ENCODE results near the gene TGFBI.

Gene TGFBI

DNA sequence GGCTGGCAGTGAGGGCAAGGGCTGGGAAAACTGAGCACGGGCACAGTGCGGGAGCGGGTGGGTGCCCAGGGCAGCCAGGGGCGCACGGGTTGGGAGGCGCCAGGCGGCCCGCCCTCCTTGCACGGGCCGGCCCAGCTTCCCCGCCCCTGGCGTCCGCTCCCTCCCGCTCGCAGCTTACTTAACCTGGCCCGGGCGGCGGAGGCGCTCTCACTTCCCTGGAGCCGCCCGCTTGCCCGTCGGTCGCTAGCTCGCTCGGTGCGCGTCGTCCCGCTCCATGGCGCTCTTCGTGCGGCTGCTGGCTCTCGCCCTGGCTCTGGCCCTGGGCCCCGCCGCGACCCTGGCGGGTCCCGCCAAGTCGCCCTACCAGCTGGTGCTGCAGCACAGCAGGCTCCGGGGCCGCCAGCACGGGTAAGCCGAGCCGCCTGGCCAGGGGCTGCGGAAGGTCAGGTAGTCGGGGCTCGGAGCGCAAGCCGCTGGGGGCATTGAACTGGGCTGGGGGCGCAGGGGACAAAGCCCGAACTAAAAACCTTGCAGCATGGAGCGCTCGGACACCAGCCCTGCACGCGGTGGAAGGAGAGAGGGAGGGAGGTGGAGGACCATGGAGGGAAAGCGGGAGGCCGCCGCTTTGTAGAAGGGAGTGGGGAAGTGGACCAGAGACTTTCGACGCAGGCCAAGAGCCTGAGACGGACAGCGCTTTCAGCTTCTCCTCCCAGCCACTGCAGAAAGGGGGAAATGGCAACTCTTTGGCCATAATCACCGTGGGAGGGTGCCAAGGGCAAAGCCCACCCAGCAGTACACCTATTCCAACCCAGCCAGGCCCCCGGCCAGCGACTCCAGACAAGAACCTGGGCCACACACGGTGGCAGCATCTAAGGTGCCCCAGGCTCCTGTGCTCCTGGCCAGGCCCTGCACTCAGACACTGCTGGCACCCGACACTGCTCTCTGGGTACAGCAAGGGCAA lies at the start of gene TGFBI:
Gene TGFBI, plus strand, starts transcription at position 207 of the 961 bp plus-strand sequence. Its CDS starts 68 bp downstream, at position 275.
- DNase-seq (ENCODE audit: low read depth) = no peak

DNA sequence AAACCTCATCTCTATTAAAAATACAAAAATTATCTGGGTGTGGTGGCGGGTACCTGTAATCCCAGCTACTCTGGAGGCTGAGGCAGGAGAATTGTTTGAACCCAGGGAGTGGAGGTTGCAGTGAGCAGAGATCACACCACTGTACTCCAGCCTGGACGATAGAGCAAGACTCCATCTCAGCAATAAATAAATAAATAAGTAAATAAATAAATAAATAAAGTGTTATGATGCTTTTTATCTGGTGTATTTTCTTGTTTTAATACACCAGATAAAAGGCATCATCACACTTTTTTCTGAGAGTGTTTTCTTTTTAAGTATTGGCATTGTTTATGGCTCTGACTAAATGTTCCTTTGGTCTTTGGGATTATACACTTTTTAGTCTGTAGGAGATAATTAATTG lies 49.8 kb upstream of the TGFBI start:
- no peak for DNase-seq (ENCODE audit: low read depth)

DNA sequence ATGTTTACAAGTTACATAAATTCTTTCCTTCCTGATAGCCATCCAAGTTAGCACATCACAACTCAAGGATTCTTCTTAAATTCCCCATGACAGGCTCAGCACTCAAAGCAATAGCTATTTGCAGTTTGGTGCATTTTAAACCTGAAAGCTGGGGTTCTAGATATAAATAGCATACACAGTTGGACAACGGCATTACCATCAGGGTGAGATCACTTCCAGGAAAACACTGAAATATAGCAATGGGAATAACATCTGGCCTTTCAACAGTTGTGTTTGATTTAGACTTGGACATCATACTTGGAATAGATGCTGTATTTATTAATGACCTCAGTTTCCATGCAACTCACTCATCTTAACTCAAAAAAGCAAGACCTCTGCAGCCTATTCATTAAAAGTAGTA lies 49.3 kb upstream of the TGFBI start:
- no peak for DNase-seq (ENCODE audit: low read depth)

DNA sequence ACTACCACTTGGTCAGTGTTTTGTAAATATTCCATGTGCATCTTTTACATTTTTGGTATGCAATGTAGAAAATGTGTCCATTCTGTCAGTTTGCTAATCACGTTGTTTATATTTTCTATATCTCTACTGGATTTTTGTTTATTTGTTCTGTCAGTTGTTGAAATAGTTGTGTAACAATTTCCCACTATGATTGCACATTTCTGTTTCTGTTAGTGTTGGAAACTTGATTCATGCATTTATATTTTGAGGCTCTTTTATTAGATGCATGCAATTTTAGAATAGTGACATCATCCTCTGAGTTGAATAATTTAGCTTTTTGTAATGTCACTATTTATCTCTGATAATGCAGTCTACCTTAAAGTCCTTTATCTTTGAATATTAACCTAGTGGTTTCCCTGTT lies 48.2 kb upstream of the TGFBI start:
- no peak for DNase-seq (ENCODE audit: low read depth)

DNA sequence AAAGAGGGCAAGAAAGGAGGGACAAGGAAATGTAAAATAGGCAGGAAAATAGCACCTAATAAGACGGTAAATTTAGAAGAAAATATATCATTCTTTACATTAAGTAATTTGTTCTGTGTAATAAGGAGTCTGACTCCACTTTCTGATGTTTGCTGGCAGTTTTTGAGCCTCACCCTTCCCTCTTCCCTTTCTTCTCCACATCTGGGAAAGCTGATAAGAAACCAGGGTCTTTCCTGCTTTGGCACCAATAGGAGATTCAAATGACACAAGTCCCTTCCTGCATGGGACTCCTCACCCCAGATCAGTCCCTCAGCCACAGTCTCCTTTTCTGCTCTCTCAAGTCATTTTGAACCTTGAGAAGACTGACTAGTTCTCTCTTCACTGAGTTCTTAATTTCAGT lies 42.8 kb upstream of the TGFBI start:
- DNase-seq (ENCODE audit: low read depth) = no peak

DNA sequence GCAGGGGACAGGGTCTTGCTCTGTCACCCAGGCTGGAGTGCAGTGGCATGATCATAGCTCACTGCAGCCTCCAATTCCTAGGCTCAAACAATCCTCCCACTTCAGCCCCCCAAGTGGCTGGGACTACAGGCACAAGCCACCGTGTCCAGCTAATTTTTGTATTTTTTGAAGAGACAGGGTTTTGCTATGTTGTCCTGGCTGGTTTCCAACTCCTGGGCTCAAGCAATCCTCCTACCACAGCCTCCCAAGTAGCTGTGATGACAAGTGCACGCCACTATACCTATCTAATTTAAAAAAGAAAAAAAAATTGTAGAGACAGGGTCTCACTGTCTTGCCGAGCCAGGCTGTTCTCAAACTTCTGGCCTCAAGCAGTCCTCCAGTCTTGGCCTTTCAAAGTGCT lies 42.4 kb upstream of the TGFBI start:
- no peak for DNase-seq (ENCODE audit: low read depth)

DNA sequence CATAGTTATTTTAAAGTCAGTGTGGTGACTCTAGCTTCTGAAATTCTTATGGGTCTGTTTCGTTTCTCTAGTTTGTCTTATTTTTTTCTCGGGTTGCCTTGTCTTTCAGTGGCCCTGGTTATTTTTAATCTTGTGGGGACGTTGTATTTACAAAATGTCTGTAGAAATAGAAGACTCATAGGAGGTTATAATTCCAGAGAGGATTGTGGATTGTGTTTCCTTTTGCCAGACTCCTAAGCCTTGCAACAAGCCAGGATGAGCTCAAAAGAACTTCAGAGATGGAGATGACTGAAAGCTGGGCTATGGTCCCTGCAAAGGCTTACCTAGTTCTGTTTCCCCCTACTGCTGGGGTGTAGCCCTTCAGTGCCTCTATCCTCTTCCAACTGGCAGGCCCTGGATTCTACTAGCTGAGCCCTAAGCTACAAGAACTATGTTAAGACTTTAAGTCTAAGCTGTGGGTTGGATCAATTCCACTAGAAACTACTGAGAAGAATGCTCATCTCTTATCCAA lies 41.8 kb upstream of the TGFBI start:
- DNase-seq (ENCODE audit: low read depth) = no peak

DNA sequence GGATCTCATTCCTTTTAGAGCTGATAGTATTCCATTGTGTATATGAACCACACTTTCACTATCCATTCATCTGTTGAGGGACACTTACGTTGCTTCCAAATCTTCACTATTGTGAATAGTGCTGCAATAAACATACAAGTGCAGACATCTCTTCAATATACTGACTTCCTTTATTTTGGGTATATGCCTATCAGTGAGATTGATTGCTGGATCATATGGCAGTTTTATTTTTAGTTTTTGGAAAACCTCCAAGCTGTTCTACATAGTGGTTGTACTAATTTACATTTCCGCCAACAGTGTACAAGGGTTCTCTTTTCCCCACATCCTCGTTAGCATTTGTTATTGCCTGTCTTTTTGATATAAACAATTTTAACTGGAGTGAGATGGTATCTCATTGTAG lies 40.2 kb upstream of the TGFBI start:
- DNase-seq (ENCODE audit: low read depth) = no peak

DNA sequence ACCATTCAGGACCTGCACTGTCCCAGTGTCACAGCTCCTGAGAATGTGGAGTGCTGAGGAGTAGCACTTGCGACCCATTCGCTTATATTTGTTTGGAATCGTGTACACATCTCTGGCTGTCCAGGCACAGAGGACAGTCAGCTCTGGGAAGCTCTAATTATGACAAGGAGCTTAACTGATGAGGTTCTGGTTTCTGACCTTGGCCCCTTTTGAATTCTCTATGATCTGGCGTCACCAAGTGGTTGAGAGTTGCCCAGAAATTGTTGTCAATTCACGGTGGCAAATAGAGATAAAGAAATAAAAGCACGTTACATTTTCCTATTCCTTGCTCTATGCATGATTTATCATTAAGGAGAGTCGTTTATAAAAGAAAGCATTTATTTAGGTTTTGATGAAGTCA lies 39.1 kb upstream of the TGFBI start:
- no peak for DNase-seq (ENCODE audit: low read depth)

DNA sequence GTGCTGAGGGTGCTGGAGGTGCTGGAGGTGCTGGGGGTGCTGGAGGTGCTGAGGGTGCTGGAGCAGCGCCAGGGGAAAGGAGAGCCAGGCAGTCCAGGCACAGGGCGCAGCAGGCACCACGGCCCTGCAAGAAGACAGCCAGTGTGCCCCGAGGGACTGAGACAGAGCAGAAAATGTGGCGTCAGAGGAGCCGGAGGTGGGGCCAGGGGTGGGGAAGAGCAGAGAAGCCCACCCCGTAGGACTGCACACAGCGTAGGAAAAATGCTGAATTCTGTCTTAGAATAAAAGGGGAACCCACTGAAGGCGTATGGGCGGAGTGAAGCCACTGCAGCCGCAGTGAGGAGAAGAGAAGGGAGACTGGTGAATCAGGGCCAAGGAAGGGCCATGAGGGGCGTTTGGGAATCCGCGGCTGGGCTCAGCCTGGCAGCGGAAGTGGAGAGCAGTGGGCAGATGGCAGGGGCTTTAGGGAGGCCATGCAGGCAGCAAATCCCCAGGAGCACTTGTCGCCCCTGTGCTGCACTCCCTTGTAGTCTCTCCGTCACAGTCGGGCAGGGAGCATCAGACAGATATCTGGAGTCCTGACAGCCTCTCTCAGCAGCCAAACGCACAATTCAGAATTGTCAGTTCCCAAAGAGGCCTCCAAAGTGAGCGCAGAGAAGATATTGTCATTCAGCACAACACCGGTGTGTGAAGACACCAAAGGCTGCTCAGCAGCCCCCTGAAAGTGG lies 38.1 kb upstream of the TGFBI start:
- DNase-seq (ENCODE audit: low read depth) = no peak

DNA sequence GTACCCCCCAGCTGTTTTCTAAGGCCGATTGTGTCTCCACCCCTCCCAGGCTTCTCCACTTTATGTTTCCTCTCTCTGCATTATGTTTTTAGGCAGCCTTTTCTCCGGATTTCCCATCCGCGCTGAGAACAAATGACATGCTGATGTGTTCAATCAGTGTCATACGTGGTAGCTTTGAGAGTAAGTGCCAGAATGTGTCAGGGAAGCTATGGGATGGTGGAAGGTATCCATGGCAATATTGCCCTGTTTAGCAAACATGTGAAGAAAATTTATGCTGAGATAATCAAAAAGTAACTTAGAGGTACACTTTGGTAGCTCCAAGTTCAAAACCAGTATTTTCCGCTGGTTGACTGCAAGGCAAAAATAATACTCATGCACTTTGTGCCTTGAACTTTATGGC lies 37.4 kb upstream of the TGFBI start:
- no peak for DNase-seq (ENCODE audit: low read depth)

DNA sequence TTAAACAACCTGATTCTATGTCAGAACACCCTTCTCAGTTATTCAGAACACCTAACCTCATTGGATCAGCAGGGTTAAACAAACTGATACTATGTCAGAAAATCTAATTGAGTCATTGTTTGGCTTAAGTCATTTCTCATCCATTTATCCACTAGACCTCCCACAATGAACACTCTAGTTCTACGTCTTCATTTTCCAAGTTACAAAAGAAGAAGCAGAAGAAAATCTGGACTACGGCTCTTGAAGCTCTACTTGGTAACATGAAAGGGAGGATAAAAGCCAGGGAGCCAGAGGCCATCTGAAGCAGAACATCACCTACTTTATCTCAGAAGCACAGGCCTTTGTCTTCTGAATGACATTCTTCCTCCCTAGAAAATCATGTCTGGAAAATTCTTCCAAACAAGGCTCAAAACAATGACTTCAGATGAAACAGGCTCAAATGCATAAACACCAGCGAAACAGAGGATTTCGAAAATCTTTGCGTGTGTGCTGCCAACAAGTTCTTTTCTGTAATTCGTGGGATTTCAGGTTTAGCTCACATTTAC lies 35.4 kb upstream of the TGFBI start:
- no peak for DNase-seq (ENCODE audit: low read depth)

DNA sequence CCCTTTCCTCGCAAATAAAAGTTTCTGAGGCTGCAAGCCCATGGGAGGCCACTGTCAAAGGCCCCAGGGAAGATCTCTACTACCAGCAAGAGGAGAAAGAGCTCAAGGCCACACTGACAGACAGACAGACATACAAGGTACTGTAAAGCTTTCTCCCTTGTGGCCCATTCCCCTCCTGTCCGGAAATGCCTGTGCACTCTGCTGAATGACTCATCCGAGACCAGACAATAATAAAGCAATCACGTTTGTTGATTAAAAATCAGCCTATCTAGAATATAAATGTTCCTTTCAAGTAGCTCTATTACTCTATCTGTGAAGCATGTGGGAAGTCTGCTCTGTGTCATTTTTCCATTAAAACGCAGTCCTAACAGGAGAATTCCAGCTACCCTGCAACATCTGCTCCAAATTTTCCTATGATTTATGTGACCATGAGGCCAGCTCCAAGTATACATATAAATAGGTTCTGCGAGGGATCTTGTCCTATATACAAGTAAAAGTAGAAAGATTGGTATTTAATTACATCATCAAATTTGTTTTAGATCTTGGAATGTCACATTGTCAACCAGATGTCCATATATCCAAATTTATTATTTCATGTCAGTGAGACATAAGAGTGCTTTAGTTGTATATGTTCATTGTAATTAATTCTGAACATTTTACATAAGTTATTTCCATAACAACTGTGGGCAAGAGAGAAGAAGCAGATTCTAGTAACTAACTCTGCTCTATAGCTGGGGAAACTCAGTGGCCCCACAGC lies 34.7 kb upstream of the TGFBI start:
- DNase-seq (ENCODE audit: low read depth) = no peak

DNA sequence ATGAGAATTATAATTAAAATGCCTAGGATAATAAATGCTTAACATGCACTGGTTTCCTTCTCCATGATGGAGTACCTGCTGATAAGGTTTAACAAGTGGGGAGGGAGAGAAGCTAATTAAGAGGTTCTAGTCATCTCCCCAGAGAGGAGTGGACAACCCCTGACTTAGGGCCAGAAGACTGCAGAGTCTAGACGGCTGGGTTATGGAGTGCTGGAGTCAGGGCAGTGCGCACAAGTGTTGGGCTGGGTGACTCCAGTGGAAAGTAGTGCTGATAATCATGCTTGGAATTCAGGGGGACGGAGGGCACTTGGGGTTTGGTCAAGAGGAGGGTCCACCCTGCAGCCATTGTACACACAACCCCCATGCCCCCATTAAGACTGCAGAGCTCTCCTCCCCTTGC lies 32.8 kb upstream of the TGFBI start:
- DNase-seq (ENCODE audit: low read depth) = no peak

DNA sequence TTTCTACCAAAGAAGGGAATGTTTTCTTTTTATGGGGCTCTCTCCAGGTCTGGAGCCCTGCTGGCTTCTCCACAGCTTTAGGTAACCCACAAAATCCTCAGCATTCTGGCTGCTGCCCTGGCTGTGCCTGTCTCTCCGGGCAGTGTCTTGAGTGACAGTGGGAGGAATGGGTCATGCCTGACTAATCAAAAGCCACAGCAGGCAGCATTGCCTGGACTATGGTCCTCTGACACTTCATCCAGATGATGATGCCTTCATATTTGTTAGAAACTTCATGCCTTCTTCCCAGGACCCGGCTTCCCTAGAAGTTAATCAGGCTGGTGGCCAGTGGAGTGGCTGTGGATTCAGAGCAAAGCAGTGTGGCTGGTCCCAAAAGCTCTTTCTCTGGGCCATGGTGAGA lies 32.2 kb upstream of the TGFBI start:
- DNase-seq (ENCODE audit: low read depth) = no peak

DNA sequence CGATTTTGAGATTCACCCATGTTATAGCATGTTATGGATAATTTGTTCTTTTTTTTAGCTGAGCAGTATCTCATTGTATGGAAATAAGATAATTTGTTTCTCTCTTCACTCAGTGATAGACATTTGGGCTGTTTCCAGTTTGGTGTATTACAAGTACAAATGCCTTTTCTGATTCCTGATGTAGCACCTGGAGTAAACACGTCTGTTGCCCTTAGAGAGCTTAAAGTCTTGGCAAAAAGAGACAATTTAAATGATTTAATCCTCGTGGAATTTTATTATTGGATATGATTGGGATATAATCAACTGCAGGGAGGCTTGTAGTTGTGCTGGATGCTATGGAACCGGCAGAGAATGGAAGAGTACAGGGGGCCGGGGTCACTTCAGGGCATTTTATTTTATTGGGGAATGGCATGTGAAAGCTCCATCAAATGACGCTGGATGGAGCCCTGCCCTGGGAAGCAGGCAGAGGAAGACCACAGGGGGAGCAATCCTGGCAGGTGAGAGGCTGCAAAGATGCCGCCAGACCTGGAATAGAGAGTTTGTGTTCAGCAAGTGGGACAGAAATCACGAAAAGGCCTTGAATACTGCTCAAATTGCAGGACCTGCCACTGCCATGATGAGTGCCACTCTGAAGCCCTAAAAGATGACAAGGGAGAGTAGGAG lies 31.0 kb upstream of the TGFBI start:
- DNase-seq (ENCODE audit: low read depth) = no peak

DNA sequence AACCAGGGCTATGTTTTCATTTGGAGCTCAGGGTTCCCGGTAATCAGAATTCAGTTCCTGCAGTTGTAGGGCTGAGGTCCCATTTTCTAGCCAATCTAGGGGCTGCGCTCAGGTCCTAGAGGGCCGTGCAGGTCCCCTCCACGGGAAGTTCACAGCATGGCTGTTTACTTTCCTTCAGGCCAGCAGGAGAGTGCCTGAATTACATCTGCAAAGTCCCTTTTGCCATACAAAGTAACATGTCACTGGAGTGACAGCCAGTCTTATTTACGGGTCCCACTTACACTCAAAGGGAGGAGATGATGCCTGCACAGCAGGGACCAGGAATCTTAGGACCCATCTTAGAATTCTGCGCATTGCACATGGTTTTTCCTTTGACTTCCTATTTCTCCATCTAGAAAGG lies 29.9 kb upstream of the TGFBI start:
- no peak for DNase-seq (ENCODE audit: low read depth)

DNA sequence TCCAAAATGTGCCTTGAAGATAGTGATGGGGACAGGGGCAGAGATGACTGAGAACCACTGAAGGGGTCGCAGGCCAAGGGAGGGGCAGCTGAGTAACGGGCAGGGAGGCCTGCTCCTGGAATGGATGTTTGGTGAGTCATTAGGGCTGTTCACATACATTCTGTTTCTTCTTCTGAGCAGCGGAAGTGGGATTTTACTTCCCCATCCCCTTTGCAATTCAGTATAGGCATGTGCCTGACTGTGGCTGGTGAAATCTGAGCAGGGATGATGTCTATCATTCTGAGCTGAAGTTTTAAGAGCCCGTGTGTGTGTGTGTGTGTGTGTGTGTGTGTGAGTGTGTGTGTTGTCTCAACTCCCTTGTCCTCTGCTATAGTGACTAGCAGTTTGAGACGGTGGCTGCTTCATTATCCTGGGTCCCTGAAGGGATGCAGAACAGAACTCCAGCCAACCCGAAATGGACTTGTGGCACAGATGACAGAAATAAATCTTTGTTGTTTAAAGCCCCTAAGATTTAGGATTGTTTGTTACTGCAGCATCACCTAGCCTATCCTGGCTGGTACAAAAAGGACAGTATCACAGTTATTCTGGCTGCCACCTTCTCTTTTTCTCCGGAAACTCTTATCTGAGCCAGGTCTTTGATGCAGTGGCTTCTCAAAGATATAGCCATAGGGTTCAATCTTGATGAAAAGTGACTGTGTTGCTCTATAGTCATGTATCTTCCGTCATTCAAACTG lies 29.2 kb upstream of the TGFBI start:
- no peak for DNase-seq (ENCODE audit: low read depth)

DNA sequence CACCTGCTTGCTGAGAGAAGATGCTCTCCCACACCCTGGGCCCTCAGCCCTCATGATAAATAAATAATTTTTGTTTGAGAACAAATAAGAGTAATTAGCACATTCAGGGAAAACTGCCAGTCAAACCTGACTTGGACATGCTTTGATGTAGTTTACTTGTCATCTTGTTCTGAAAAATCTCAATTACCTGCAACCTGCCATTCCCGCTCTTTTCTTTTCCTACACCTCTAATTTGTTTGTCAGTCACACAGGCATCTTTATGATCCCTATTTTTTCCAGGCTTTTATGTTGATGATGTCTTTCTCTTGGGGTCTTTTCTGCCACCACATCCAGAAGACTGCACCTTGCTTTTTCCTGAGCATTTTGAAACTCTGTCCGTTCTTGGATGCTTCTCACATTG lies 28.6 kb upstream of the TGFBI start:
- DNase-seq (ENCODE audit: low read depth) = no peak

DNA sequence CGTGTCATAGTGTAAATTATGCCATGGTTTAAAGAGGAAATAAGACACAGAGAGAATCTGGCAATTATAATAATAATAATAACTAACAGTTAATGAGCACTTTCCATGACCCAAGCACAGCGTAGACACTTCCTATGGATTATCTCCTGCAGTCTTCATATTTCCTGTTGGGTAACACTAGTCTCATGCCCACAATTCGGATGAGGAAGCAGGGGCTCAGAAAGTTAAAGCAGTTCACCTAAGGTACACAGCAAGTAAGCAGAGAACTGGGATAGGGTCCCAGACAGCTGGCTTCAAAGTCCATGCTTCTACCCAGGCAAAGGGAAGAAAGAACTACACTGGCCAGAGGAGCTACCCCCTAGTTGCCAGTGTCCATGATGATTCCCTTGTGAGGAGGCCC lies 27.9 kb upstream of the TGFBI start:
- no peak for DNase-seq (ENCODE audit: low read depth)

DNA sequence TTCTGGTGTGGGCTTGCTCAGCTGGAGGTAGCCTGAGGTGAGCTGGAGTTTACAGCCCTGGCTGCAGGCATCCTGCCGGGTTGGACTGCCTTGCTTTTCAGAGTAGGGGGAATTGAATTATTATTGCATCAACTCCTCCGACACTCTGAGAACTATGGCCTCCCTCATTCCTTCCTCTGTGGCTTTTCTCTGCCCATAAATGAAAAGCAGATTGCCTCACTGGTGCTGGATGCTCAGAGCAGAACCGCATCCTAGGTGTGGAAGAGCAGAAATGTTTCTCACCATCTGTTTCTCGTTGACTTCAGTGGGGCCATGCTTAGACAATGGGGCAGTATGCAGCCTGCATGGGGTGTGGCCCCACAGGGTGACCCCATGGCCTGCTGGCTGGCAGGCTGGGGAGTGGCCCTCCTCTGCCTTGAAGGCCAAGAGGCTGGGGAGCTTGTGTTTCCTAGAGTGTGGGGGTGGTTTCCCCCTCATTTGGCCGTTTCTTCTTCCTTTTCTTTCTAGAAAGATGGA lies 27.3 kb upstream of the TGFBI start:
- DNase-seq (ENCODE audit: low read depth) = no peak

All from stimulated activated CD8-positive, alpha-beta memory T cell treated with anti-CD3 and anti-CD28 coated beads, Interleukin-4, amount 100 ng/mL, for 24 hours (primary cell).